NCI-H524 (cell line): ENCODE data around the gene H2AZ2.
A peak's percentile ranks its signal among the peaks of the same experiment; 100 is the strongest.
"Not testable (repeated sequence)": the region's sequence is repeated elsewhere in the genome, so short reads cannot be mapped to it uniquely, and the experiment has no call there.

ENCODE experiments used
- DNase-seq, 2 experiments: peaks; one replicate each; lab custom pipeline; 2025; lab: John Stamatoyannopoulos, UW

Gene H2AZ2

DNA sequence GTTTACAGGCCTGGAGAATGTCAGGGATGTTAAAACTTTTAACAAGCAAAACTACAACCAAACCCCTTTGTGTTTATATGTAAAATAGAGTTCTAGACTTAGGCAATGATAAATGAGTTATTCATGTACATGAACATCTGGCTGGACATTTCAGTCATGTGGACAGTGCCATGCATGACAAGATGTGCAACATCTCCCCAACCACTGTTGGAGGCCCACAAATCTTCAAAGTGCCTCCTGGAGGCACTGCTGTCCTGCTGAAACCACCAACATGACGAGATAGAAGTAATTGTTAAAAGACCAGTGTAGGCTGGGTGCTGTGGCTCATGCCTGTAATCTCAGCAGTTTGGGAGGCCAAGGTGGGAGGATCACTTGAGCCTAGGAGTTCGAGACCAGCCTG, 33.0 kb downstream of the H2AZ2 start:
- DNase-seq, result no peak

DNA sequence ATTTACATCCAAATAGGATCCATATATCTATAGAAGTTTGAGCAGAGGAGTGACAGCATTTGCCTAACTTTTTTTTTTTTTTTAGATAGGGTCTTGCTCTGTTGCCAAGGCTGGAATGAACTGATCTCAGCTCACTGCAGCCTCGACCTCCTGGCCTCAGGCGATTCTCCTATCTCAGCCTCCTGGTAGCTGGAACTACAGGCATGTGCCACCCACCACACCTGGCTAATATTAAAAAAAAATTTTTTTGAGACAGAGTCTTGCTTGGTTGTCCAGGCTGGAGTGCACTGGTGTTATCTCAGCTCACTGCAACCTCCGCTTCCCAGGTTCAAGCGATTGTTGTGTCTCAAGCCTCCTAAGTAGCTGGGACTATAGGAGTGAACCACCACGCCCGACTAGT, 36.3 kb downstream of the H2AZ2 start:
- DNase-seq, result no peak

- DNase-seq, result no peak
These were observed 36.8 kb downstream of the H2AZ2 start for GRCh38 chr7:44811093-44811492.

DNA sequence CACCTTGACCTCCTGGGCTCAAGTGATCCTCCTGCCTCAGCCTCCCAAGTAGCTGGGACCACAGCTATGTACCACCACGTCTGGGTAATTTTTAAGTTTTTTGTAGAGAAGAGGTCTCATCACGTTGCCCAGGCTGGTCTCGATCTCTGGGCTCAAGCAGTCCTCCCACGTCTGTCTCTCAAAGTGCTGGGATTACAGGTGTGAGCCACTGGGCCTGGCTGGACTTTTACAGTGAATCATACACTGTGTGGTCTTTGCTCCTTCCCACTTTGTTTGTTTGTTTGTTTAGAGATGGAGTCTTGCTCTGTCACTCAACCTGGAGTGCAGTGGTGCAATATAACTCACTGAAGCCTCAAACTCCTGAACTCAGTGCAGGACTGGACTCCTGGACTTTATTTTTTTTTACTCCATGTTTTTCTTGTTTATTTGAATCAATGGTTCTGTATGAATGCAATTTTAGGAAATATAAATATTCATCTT, 38.9 kb downstream of the H2AZ2 start:
- no peak for DNase-seq

DNA sequence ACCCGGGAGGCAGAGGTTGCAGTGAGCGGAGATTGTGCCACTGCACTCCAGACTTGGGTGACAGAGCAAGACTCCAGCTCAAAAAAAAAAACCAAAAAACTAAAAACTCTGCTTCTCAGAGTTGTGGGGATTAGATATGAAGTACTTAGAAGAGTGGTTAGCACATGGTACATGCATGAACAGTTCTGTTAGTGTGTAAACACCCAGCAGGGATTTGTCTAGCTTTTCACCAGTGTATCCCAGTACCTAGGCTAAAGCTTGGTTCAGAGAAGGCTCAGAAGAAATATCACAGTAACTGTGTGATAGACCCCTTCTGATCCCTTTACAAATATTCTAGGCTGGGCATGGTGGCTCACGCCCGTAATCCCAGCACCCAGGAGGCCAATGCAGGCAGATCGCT, 41.9 kb downstream of the H2AZ2 start:
- DNase-seq, result peak in 1 of 2 experiments; percentile 6

GRCh38 chr7:44803828-44804519, 43.9 kb downstream of the H2AZ2 start:
- not testable (repeated sequence) for DNase-seq

- DNase-seq, result no peak
These were observed 45.4 kb downstream of the H2AZ2 start for GRCh38 chr7:44802418-44803025.

DNA sequence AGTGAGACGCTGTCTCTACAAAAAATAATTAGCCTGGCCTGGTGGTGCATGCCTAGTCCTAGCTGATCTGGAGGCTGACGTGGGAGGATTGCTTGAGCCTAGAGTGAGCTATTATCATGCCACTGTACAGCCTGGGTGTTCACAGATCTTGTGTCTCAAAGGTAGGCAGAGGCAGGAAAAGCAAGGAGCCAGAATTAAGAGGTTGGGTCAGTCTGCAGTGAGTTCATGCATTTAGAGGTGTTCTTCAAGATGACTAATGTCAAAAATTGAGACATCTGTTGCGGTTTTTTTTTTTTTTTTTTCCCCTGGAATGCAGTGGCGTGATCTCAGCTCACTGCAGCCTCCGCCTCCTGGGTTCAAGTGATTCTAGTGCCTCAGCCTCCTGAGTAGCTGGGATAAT, 46.0 kb downstream of the H2AZ2 start:
- DNase-seq, result no peak

- no peak for DNase-seq
These were observed 47.9 kb downstream of the H2AZ2 start for GRCh38 chr7:44799939-44800338.

- peak in 1 of 2 experiments; percentile 10 for DNase-seq
These were observed 49.1 kb downstream of the H2AZ2 start for GRCh38 chr7:44798649-44799305.

GRCh38 chr7:44797329-44798258, 50.3 kb downstream of the H2AZ2 start:
- DNase-seq, result peak; percentile 43 to 83

DNA sequence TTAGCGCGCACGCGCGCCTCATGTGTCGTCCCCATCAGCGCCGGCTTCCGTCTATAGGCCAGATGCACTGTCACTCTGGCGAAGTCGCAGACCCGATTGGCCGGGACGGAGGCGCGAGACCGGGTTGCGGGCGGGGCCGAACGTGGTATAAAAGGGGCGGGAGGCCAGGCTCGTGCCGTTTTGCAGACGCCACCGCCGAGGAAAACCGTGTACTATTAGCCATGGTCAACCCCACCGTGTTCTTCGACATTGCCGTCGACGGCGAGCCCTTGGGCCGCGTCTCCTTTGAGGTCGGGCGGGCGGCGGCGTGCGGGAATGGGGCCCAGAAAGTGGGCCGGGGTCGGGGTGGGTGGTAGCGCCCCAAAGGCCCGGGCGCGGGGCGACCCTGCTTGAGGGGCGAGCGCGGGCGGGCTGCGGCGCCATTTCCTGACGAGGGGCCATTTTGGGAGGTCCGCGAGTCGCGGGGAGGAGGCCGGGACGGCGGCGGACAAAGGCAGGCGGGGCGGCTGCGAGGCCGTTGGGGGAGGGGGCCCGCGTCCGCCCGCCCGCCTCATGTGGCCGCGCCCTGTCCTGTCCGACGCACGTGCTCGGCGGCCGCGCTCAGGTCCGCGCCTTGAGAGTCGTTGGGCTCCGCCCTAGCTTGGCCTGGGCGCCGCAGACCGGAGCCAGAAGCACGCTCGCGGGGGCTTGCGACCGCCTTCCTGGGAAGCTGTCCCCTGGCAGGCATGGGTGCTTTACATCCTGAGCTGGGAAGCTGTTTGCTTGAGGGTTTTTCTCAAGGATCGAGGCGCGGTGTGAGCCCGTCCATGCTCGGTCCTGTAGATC, 51.2 kb downstream of the H2AZ2 start, which contains the start of gene PPIA:
Gene PPIA (plus strand): TSS at position 178 of the 825 bp plus-strand sequence. CDS start 44 bp downstream, at position 222.
- DNase-seq, result peak; percentile 88 to 97

DNA sequence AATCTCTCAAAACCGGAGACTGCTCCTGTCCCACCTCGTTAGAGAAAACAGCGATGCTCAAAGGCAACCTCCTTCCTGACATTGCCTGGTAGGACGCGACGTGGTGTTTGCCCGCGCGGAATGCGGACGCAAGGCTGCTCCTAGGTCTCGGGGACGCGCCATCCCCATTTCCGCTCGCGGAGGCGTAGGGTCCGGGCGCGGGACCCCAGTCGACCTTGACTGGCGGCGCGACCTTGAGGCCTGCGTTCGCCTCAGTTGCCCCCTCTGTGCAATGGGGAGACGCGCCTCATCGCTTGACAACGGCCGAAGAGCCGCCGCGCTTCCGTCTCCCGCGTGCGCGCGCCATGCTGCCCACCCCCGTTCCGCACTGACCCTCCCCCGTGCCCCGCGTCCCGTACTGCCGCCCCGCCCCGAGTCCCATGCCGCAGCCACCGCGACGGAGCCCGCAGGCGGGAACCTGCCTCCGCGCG, 51.8 kb downstream of the H2AZ2 start:
- DNase-seq, result peak; percentile 38 to 70

DNA sequence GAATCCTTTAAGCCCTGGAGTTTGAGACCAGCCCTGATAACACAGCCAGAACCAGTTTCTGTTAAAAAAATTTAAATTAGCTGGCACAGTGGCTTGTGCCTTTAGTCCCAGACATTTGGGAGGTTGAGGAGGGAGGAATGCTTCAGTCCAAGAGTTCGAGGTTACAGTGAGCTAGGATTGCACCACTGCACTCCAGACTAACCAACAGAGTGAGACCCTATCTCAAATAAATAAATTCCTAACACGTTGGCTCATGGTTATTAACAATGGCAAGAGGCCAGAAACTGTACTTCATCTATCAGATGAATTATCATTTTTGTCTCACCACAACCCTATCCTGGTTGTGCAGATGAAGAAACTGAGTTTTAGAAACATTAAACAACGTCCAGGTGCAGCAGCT, 53.6 kb downstream of the H2AZ2 start:
- no peak for DNase-seq

DNA sequence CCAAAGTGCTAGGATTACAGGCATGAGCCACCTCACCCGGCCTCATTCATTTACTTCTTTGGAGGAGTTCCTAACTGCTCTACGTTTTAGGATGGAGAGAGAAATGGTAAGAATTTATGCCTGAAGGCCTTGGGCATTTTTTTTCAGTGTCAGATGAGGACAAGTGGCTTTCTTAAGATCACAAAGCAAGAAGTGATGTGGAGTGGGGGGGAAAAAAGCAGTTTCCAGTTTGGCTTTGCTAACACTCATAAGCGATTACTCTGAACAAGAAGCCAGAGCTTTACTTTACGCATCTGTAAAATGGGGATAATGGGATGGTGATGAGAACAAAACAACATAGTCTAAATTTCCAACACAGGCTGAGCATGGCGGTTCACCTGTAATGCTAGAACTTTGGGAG, 54.0 kb downstream of the H2AZ2 start:
- DNase-seq, result no peak

DNA sequence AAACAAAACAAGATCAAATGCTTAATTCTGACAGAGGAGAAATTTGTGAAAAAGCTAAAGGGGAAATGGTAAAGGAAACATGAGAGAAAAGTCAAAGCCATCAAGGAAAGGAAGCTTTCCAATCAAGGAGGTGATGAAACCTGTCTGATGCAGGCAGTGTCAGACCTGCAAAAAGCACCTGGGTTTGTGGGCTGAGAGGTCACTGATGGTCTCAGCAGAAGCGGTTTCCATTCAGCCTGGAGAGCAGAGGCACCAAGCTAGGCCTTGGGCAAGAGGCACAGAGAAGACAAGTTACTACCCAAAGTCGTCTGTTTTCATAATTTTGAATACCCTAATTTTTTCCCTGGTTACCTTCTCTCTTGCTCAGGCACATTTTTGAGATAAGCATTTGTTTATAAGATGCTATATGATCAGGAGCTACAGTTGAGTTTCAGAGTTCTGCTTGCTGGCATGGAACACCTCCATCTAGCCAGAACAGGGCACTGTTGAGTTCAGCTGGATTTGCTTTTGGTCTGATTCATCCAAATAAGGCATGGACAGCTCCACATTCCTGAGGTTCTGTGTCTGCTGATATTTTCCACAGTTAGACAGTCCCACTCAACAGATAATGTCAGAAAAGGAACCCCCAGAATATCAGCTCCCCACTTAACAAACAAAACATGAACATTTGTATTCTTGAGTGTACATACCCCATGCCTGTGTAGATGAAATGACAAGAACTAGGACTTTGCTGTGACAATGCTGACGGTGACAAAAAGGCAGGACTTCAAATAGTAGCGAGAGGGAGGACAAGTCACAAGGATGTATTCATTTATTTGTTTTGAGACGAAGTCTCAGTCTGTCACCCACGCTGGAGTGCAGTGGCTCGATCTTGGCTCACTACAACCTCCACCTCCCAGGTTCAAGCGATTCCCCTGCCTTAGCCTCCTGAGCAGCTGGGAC, 56.3 kb downstream of the H2AZ2 start:
- no peak for DNase-seq

- no peak for DNase-seq
These were observed 57.9 kb downstream of the H2AZ2 start for GRCh38 chr7:44789990-44790389.

- DNase-seq, result no peak
These were observed 60.1 kb downstream of the H2AZ2 start for GRCh38 chr7:44787762-44788161.

DNA sequence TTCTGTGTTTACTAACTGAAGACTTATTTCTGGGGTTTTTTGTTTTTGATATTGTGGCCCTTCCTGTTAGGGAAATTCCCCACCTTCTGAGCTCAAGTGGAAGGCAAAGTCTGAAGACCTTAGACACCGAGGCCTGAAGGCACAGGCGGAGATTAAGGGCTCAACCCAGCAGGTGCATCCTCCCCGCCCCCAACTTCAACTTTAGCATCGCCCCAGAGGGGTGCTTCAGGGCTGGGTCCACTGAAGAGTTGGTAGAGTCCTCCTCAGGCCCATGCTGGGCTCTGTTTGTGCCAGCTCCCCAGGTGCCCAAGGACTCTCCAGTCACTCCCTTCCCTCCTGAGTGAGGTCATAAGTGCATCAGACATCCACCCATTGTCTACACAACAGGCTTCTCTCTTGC, 60.8 kb downstream of the H2AZ2 start:
- no peak for DNase-seq

DNA sequence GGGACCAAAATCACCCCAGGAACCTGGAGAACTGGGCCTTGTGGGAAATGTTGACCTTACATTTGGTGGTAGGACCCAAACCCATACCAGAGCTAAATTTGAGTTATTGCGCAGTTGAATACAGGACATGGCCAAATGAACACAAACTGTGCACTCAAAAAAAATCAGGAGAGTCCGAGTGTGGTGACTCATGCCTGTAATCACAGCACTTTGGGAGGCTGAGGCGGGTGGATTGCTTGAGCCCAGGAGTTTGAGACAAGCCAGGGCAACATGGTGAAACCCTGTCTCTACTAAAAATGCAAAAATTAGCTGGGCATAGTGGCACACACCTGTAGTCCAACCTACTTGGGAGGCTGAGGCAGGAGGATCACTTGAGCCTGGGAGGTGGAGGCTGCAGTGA, 62.7 kb downstream of the H2AZ2 start:
- not testable (repeated sequence) for DNase-seq
